H9 (cell line): ENCODE data around the gene CCDC34. TPM values are rescaled to one million over a fixed set of nuclear protein-coding genes. Genes with fewer than 3 reads are reported as not detected.

Source experiments
- DNase-seq: peaks from one replicate; pipeline ENCODE4 v3.0.0-alpha.2; 2017
- H2AFZ ChIP-seq: one replicate; pipeline ENCODE4 v1.6.1; 2013; ENCODE audit warnings: mild to moderate bottlenecking, low read length, control low read depth, moderate library complexity
- H2AK5ac ChIP-seq: 2 replicates; pipeline ENCODE4 v1.6.1; 2013; ENCODE audit warnings: low read length, control low read depth, mixed read lengths; ENCODE audit not compliant: insufficient read length
- H2BK120ac ChIP-seq: one replicate; pipeline ENCODE4 v1.6.1; 2013; ENCODE audit warnings: low read depth, mild to moderate bottlenecking, low read length, control low read depth, inconsistent platforms; ENCODE audit not compliant: poor library complexity, severe bottlenecking
- H2BK12ac ChIP-seq: 2 replicates; pipeline ENCODE4 v1.6.1; 2013; ENCODE audit warnings: low read length, control low read depth, mixed read lengths, low read depth; ENCODE audit not compliant: insufficient read length
- H2BK15ac ChIP-seq: 2 replicates; pipeline ENCODE4 v1.6.1; 2013; ENCODE audit warnings: low read depth, low read length, control low read depth
- H2BK20ac ChIP-seq: one replicate; pipeline ENCODE4 v1.6.1; 2013; ENCODE audit warnings: low read depth, mild to moderate bottlenecking, low read length, control low read depth, inconsistent platforms; ENCODE audit not compliant: poor library complexity, severe bottlenecking
- H2BK5ac ChIP-seq: 2 replicates; pipeline ENCODE4 v1.6.1; 2013; ENCODE audit warnings: low read length, control low read depth, mixed read lengths; ENCODE audit not compliant: insufficient read length
- H3K14ac ChIP-seq: 2 replicates; pipeline ENCODE4 v1.6.1; 2013; ENCODE audit warnings: low read length, control low read depth; ENCODE audit not compliant: insufficient read depth
- H3K18ac ChIP-seq: 2 replicates; pipeline ENCODE4 v1.6.1; 2013; ENCODE audit warnings: low read depth, mild to moderate bottlenecking, mixed read lengths, low read length, control low read depth; ENCODE audit not compliant: insufficient read length
- H3K23ac ChIP-seq: 2 replicates; pipeline ENCODE4 v1.6.1; 2013; ENCODE audit warnings: low read length, control low read depth, mixed read lengths, low read depth; ENCODE audit not compliant: insufficient read length
- H3K23me2 ChIP-seq: 2 replicates; pipeline ENCODE4 v1.6.1; 2013; ENCODE audit warnings: low read depth, mild to moderate bottlenecking, mixed read lengths, low read length, control low read depth; ENCODE audit not compliant: insufficient read length, poor library complexity, severe bottlenecking
- H3K27ac ChIP-seq: 2 replicates; pipeline ENCODE4 v1.5.1; 2013; ENCODE audit warnings: low read length, control low read depth, mixed read lengths, low read depth; ENCODE audit not compliant: insufficient read length
- H3K27me3 ChIP-seq: 2 replicates; pipeline ENCODE4 v1.6.1; 2013; ENCODE audit warnings: low read length, control low read depth, inconsistent platforms; ENCODE audit not compliant: insufficient read depth
- H3K4ac ChIP-seq: 2 replicates; pipeline ENCODE4 v1.6.1; 2013; ENCODE audit warnings: low read depth, mild to moderate bottlenecking, control low read depth, inconsistent platforms, low read length, moderate library complexity
- H3K4me1 ChIP-seq: 2 replicates; pipeline ENCODE4 v1.6.1; 2013; ENCODE audit warnings: low read length, control low read depth, inconsistent platforms; ENCODE audit not compliant: insufficient read depth
- H3K4me2 ChIP-seq: 2 replicates; pipeline ENCODE4 v1.6.1; 2013; ENCODE audit warnings: low read length, control low read depth, mixed read lengths; ENCODE audit not compliant: insufficient read length, insufficient read depth
- H3K56ac ChIP-seq: 2 replicates; pipeline ENCODE4 v1.6.1; 2013; ENCODE audit warnings: low read depth, mild to moderate bottlenecking, mixed read lengths, low read length, control low read depth; ENCODE audit not compliant: insufficient read length
- H3K79me1 ChIP-seq: 2 replicates; pipeline ENCODE4 v1.6.1; 2013; ENCODE audit warnings: low read depth, mild to moderate bottlenecking, moderate library complexity, low read length, control low read depth, inconsistent platforms; ENCODE audit not compliant: insufficient read depth, poor library complexity, severe bottlenecking
- H3K79me2 ChIP-seq: 2 replicates; pipeline ENCODE4 v1.6.1; 2013; ENCODE audit warnings: low read length, control low read depth, inconsistent platforms; ENCODE audit not compliant: insufficient read depth
- H3K9ac ChIP-seq: 2 replicates; pipeline ENCODE4 v1.6.1; 2013; ENCODE audit warnings: low read length, control low read depth, mixed read lengths; ENCODE audit not compliant: insufficient read length; ENCODE audit errors: extremely low read depth
- H3K9me3 ChIP-seq: one replicate; pipeline ENCODE4 v1.6.1; 2013; ENCODE audit warnings: low read depth, low read length, inconsistent platforms; ENCODE audit not compliant: control insufficient read depth
- H3T11ph ChIP-seq: one replicate; pipeline ENCODE4 v1.6.1; 2013; ENCODE audit warnings: mild to moderate bottlenecking, low read length, control low read depth, inconsistent platforms
- H4K20me1 ChIP-seq: one replicate; pipeline ENCODE4 v1.6.1; 2013; ENCODE audit not compliant: control insufficient read depth, insufficient read length, insufficient read depth
- H4K5ac ChIP-seq: 2 replicates; pipeline ENCODE4 v1.6.1; 2013; ENCODE audit warnings: low read depth, mild to moderate bottlenecking, mixed read lengths, low read length, control low read depth; ENCODE audit not compliant: insufficient read length
- H4K8ac ChIP-seq: replicated peaks from 2 replicates; pipeline ENCODE4 v1.6.1; 2013; ENCODE audit warnings: low read length, control low read depth, mixed read lengths, low read depth; ENCODE audit not compliant: insufficient read length
- H4K91ac ChIP-seq: 2 replicates; pipeline ENCODE4 v1.6.1; 2013; ENCODE audit warnings: low read depth, mild to moderate bottlenecking, moderate library complexity, mixed read lengths, low read length, control low read depth; ENCODE audit not compliant: insufficient read length
- H3K27ac Mint-ChIP-seq, 3 experiments: 2 replicates in 2 of 3; 3 replicates in 1 of 3; pipeline ENCODE4 v1.8.0; 2020 to 2021; ENCODE audit warnings: mixed read lengths in 3 of 3, mild to moderate bottlenecking in 1 of 3, moderate library complexity in 1 of 3
- H3K27me3 Mint-ChIP-seq: 2 replicates; pipeline ENCODE4 v1.8.0; 2021; ENCODE audit warnings: low read depth, mild to moderate bottlenecking, moderate library complexity, mixed read lengths
- H3K36me3 Mint-ChIP-seq, 3 experiments: 2 replicates in 2 of 3; 3 replicates in 1 of 3; pipeline ENCODE4 v1.8.0; 2020 to 2021; ENCODE audit warnings: low read depth in 3 of 3, mixed read lengths in 3 of 3; ENCODE audit not compliant: insufficient read depth in 1 of 3
- H3K4me1 Mint-ChIP-seq, 2 experiments: 2 replicates each; pipeline ENCODE4 v1.8.0; 2020; ENCODE audit warnings: mixed read lengths in 2 of 2
- H3K4me3 Mint-ChIP-seq, 2 experiments: 2 replicates in 1 of 2; 3 replicates in 1 of 2; pipeline ENCODE4 v1.8.0; 2020 to 2021; ENCODE audit warnings: mild to moderate bottlenecking in 2 of 2, mixed read lengths in 2 of 2, moderate library complexity in 1 of 2
- H3K9me3 Mint-ChIP-seq, 2 experiments: 2 replicates in 1 of 2; 3 replicates in 1 of 2; pipeline ENCODE4 v1.8.0; 2020; ENCODE audit warnings: mild to moderate bottlenecking in 2 of 2, mixed read lengths in 2 of 2, moderate library complexity in 1 of 2
- CTCF ChIP-seq: fragments of 200-600 bp; sonication (generic); conservative IDR thresholded peaks from 3 replicates; pipeline ENCODE4 v1.8.0; 2021; ENCODE audit warnings: antibody characterized with exemption, mild to moderate bottlenecking
- WGBS: extraction: QIAGEN DNeasy Blood & Tissue Kit; methylation state at CpG from one replicate; pipeline ENCODE4 v1.1.7; 2013; ENCODE audit warnings: missing lambda C conversion rate, low lambda C conversion rate, mixed read lengths; ENCODE audit not compliant: insufficient read length; ENCODE audit errors: extremely low coverage; 5-methylcytosine and 5-hydroxymethylcytosine counted together
- total RNA-seq: library from RNA; stranded (reverse); gene quantifications from 2 replicates; pipeline ENCODE4 v1.2.1, GENCODE V29; 2021

CCDC34 gene
- total RNA-seq, 1 experiment from 2014 or later: 25.2 TPM

DNA sequence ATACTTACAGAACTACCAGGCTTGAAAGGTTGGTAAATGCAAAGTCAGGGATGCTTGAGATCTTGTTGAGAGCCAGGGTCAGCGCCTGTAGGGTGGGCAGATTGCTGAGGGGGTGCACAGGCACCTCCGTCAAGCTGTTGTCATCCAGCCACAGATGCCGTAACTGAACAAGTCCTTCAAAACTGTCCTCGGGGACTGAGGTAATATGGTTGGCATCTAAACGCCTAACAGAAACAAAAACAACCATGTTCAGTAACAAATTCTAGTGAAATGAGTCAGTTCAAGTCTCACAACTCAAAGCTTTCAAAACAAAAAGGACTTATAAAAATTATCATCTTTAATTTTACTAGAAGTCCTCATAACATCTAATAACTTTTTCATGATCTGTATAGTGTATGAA, 22.2 kb upstream of the CCDC34 start:
- Mint-ChIP-seq H3K27me3 (no peaks in the 10 kb centered on the region), H3K36me3 (peaks cover 14 to 80% (median 51%) of the 10 kb centered on the region in 3 experiments; a peak in 6 of 7 replicates), H3K27ac (0 out of 7 replicates have a peak overlapping the region, but pooled peaks of 1 of the 3 experiments have one; percentile 55), H3K4me3 (no peak overlapping the region), H3K9me3 (no peaks in the 10 kb centered on the region), H3K4me1 (peaks cover 29 to 36% of the 10 kb centered on the region in 2 experiments)
- Histone ChIP-seq H3K18ac (no peak overlapping the region), H3K9me3 (no peaks in the 10 kb centered on the region), H3K4me1 (peaks cover 2% of the 10 kb centered on the region; the same call in 1 of the 2 replicates), H3K79me1 (no peaks in the 10 kb centered on the region), H3K4ac (no peak overlapping the region), H3K9ac (no peak overlapping the region), H2AFZ (no peak overlapping the region), H4K8ac (no peak overlapping the region), H4K20me1 (no peaks in the 10 kb centered on the region), H2BK15ac (no peak overlapping the region), H2BK12ac (no peak overlapping the region), H3K56ac (no peak overlapping the region), H3K27ac (no peak overlapping the region), H3K79me2 (no peaks in the 10 kb centered on the region), H3T11ph (no peak overlapping the region), H3K4me2 (no peak overlapping the region), H2BK5ac (no peak overlapping the region), H3K23ac (no peak overlapping the region), H3K27me3 (no peaks in the 10 kb centered on the region), H3K14ac (no peak overlapping the region), H2BK120ac (no peak overlapping the region), H4K5ac (no peak overlapping the region), H4K91ac (no peak overlapping the region), H2AK5ac (no peak overlapping the region), H3K23me2 (no peaks in the 10 kb centered on the region), H2BK20ac (no peak overlapping the region)
- DNase-seq: no peak
- no CpG with 5 or more reads among the region's 5 CpGs for WGBS
- no peak for TF ChIP-seq CTCF
